HEK293 (cell line): ENCODE data around the gene RALA.

Experiments used
- CTCF ChIA-PET: fragments of 350-600 bp; formaldehyde crosslinking; extraction: SDS; loops from one replicate; lab custom pipeline; 2021; ENCODE audit warnings: antibody characterized with exemption; lab: Yijun Ruan, JAX
- POLR2A ChIA-PET: fragments of 300-600 bp; formaldehyde crosslinking; extraction: SDS; loops from one replicate; lab custom pipeline; 2020; ENCODE audit warnings: antibody characterized with exemption, inconsistent platforms; lab: Yijun Ruan, JAX
- H3K27ac ChIP-seq: fragments of 200-500 bp; sonication (Bioruptor generic); 2 replicates; pipeline ENCODE4 v1.5.1; 2014; ENCODE audit warnings: low read depth, low read length, control low read depth, inconsistent platforms; ENCODE audit errors: extremely low read depth
- H3K36me3 ChIP-seq, 2 experiments: fragments of 200-500 bp in 1 of 2; sonication (Bioruptor generic) in 1 of 2; 1 replicate in 1 of 2; 2 replicates in 1 of 2; pipeline ENCODE4 v1.5.1; 2014 to 2017; ENCODE audit warnings: inconsistent platforms in 2 of 2, low read length in 2 of 2; ENCODE audit not compliant: control insufficient read depth in 2 of 2, insufficient read depth in 1 of 2
- H3K4me1 ChIP-seq: fragments of 200-500 bp; sonication (Bioruptor generic); 2 replicates; pipeline ENCODE4 v1.5.1; 2014; ENCODE audit warnings: mild to moderate bottlenecking, low read length, inconsistent platforms; ENCODE audit not compliant: control insufficient read depth, insufficient read depth
- H3K4me3 ChIP-seq: 2 replicates; pipeline ENCODE4 v1.5.1; 2011; ENCODE audit warnings: low read depth, mild to moderate bottlenecking, control low read depth, low read length, moderate library complexity
- H3K9me3 ChIP-seq: fragments of 200-500 bp; sonication (Bioruptor generic); 2 replicates; pipeline ENCODE4 v1.5.1; 2014; ENCODE audit warnings: low read depth, low read length, inconsistent platforms; ENCODE audit not compliant: control insufficient read depth, insufficient read depth
- BCL11A ChIP-seq: fragments of 450-650 bp; formaldehyde crosslinking; IDR thresholded peaks from 2 replicates; pipeline ENCODE4 v1.5.1; 2016; ENCODE audit warnings: low read depth, missing biosample characterization, missing genetic modification characterization
- HOXD13 ChIP-seq: sonication (generic); formaldehyde crosslinking; IDR thresholded peaks from 2 replicates; pipeline ENCODE4 v1.8.0; 2022; ENCODE audit warnings: missing genetic modification reagents, borderline replicate concordance
- KLF8 ChIP-seq: fragments of 450-650 bp; formaldehyde crosslinking; IDR thresholded peaks from 2 replicates; pipeline ENCODE4 v1.5.1; 2016; ENCODE audit warnings: missing biosample characterization, missing genetic modification characterization
- MZF1 ChIP-seq: fragments of 450-650 bp; formaldehyde crosslinking; IDR thresholded peaks from 2 replicates; pipeline ENCODE4 v1.5.1; 2017; ENCODE audit warnings: missing biosample characterization, missing genetic modification characterization, borderline replicate concordance
- OVOL3 ChIP-seq: fragments of 450-650 bp; formaldehyde crosslinking; IDR thresholded peaks from 2 replicates; pipeline ENCODE4 v1.5.1; 2016; ENCODE audit warnings: missing biosample characterization, missing genetic modification characterization
- PRDM1 ChIP-seq: fragments of 450-650 bp; formaldehyde crosslinking; IDR thresholded peaks from 2 replicates; pipeline ENCODE4; 2016; ENCODE audit warnings: missing biosample characterization, missing genetic modification characterization
- SP2 ChIP-seq: fragments of 450-650 bp; formaldehyde crosslinking; IDR thresholded peaks from 2 replicates; pipeline ENCODE4 v1.5.1; 2016; ENCODE audit warnings: missing biosample characterization, missing genetic modification characterization
- ZNF132 ChIP-seq: fragments of 450-650 bp; formaldehyde crosslinking; IDR thresholded peaks from 2 replicates; pipeline ENCODE4 v1.5.1; 2017; ENCODE audit warnings: missing biosample characterization, missing genetic modification characterization, borderline replicate concordance
- ZNF133 ChIP-seq: fragments of 450-650 bp; formaldehyde crosslinking; IDR thresholded peaks from 2 replicates; pipeline ENCODE4 v1.5.1; 2016; ENCODE audit warnings: missing biosample characterization, missing genetic modification characterization
- ZNF214 ChIP-seq: fragments of 450-650 bp; formaldehyde crosslinking; IDR thresholded peaks from 2 replicates; pipeline ENCODE4 v1.5.1; 2017; ENCODE audit warnings: missing biosample characterization, mild to moderate bottlenecking, missing genetic modification characterization, borderline replicate concordance
- ZNF311 ChIP-seq: fragments of 450-650 bp; formaldehyde crosslinking; IDR thresholded peaks from 2 replicates; pipeline ENCODE4 v1.5.1; 2017; ENCODE audit warnings: missing biosample characterization, missing genetic modification characterization, borderline replicate concordance
- ZNF404 ChIP-seq: fragments of 450-650 bp; formaldehyde crosslinking; IDR thresholded peaks from 2 replicates; pipeline ENCODE4 v1.5.1; 2017; ENCODE audit warnings: missing biosample characterization, missing genetic modification characterization
- ZNF501 ChIP-seq: fragments of 450-650 bp; formaldehyde crosslinking; IDR thresholded peaks from 2 replicates; pipeline ENCODE4 v1.5.1; 2016; ENCODE audit warnings: missing biosample characterization, missing genetic modification characterization
- ZNF514 ChIP-seq: fragments of 450-650 bp; formaldehyde crosslinking; IDR thresholded peaks from 2 replicates; pipeline ENCODE4 v1.5.1; 2016; ENCODE audit warnings: missing biosample characterization, missing genetic modification characterization
- ZNF571 ChIP-seq: fragments of 450-650 bp; formaldehyde crosslinking; IDR thresholded peaks from 2 replicates; pipeline ENCODE4 v1.5.0; 2017; ENCODE audit warnings: missing biosample characterization, missing genetic modification characterization
- ZNF600 ChIP-seq: fragments of 450-650 bp; formaldehyde crosslinking; IDR thresholded peaks from 2 replicates; pipeline ENCODE4 v1.5.1; 2016; ENCODE audit warnings: missing biosample characterization, missing genetic modification characterization
- ZNF610 ChIP-seq: fragments of 450-650 bp; formaldehyde crosslinking; IDR thresholded peaks from 2 replicates; pipeline ENCODE4 v1.5.1; 2016; ENCODE audit warnings: missing biosample characterization, missing genetic modification characterization, borderline replicate concordance
- ZNF624 ChIP-seq: fragments of 450-650 bp; formaldehyde crosslinking; IDR thresholded peaks from 2 replicates; pipeline ENCODE4 v1.5.1; 2017; ENCODE audit warnings: missing biosample characterization, missing genetic modification characterization
- ZNF701 ChIP-seq: fragments of 450-650 bp; formaldehyde crosslinking; IDR thresholded peaks from 2 replicates; pipeline ENCODE4 v1.5.1; 2016; ENCODE audit warnings: missing biosample characterization, missing genetic modification characterization
- ZSCAN16 ChIP-seq: fragments of 450-650 bp; formaldehyde crosslinking; IDR thresholded peaks from 2 replicates; pipeline ENCODE4 v1.5.1; 2016; ENCODE audit warnings: missing biosample characterization, missing genetic modification characterization
- ZSCAN23 ChIP-seq: fragments of 450-650 bp; formaldehyde crosslinking; IDR thresholded peaks from 2 replicates; pipeline ENCODE4 v1.5.1; 2016; ENCODE audit warnings: missing biosample characterization, missing genetic modification characterization
- TF ChIP-seq, protein P1 (sequence below): fragments of 450-650 bp; formaldehyde crosslinking; IDR thresholded peaks from 2 replicates; pipeline ENCODE4 v1.5.1; 2016; ENCODE audit warnings: missing biosample characterization, missing genetic modification characterization, borderline replicate concordance
- TF ChIP-seq, protein P2 (sequence below): IDR thresholded peaks from 2 replicates; pipeline ENCODE4 v1.6.1; 2011; ENCODE audit warnings: mild to moderate bottlenecking, low read depth, low read length, borderline replicate concordance
- TF ChIP-seq, protein P3 (sequence below): fragments of 450-650 bp; formaldehyde crosslinking; IDR thresholded peaks from 2 replicates; pipeline ENCODE4; 2016; ENCODE audit warnings: missing biosample characterization, missing genetic modification characterization

The RALA gene

GRCh38 chr7:39594988-39595620 is 28.3 kb upstream of the RALA start (continued):
- TF ChIP-seq, protein P1, sequence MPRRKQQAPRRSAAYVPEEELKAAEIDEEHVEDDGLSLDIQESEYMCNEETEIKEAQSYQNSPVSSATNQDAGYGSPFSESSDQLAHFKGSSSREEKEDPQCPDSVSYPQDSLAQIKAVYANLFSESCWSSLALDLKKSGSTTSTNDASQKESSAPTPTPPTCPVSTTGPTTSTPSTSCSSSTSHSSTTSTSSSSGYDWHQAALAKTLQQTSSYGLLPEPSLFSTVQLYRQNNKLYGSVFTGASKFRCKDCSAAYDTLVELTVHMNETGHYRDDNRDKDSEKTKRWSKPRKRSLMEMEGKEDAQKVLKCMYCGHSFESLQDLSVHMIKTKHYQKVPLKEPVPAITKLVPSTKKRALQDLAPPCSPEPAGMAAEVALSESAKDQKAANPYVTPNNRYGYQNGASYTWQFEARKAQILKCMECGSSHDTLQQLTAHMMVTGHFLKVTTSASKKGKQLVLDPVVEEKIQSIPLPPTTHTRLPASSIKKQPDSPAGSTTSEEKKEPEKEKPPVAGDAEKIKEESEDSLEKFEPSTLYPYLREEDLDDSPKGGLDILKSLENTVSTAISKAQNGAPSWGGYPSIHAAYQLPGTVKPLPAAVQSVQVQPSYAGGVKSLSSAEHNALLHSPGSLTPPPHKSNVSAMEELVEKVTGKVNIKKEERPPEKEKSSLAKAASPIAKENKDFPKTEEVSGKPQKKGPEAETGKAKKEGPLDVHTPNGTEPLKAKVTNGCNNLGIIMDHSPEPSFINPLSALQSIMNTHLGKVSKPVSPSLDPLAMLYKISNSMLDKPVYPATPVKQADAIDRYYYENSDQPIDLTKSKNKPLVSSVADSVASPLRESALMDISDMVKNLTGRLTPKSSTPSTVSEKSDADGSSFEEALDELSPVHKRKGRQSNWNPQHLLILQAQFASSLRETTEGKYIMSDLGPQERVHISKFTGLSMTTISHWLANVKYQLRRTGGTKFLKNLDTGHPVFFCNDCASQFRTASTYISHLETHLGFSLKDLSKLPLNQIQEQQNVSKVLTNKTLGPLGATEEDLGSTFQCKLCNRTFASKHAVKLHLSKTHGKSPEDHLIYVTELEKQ (tag by site-specific recombination) = no peak
- TF ChIP-seq ZNF311 (tag by site-specific recombination) = no peak
- no peak for TF ChIP-seq OVOL3 (tag by site-specific recombination)

GRCh38 chr7:39602351-39602750 is 21.0 kb upstream of the RALA start:
- Histone ChIP-seq H3K4me3 (no peak overlapping the region), H3K36me3 (no peaks in the 10 kb centered on the region), H3K4me1 (no peaks in the 10 kb centered on the region), H3K27ac (no peak overlapping the region), H3K9me3 (no peaks in the 10 kb centered on the region)
- TF ChIP-seq OVOL3 (tag by site-specific recombination) (no peak), ZNF571 (tag by site-specific recombination) (no peak), ZNF501 (no peak), ZNF133 (tag by site-specific recombination) (no peak)
- TF ChIP-seq, protein P2, sequence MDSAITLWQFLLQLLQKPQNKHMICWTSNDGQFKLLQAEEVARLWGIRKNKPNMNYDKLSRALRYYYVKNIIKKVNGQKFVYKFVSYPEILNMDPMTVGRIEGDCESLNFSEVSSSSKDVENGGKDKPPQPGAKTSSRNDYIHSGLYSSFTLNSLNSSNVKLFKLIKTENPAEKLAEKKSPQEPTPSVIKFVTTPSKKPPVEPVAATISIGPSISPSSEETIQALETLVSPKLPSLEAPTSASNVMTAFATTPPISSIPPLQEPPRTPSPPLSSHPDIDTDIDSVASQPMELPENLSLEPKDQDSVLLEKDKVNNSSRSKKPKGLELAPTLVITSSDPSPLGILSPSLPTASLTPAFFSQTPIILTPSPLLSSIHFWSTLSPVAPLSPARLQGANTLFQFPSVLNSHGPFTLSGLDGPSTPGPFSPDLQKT = no peak
- TF ChIP-seq, protein P1 (tag by site-specific recombination) = no peak
- CTCF ChIA-PET = no interaction called here
- POLR2A ChIA-PET = no interaction called here

DNA sequence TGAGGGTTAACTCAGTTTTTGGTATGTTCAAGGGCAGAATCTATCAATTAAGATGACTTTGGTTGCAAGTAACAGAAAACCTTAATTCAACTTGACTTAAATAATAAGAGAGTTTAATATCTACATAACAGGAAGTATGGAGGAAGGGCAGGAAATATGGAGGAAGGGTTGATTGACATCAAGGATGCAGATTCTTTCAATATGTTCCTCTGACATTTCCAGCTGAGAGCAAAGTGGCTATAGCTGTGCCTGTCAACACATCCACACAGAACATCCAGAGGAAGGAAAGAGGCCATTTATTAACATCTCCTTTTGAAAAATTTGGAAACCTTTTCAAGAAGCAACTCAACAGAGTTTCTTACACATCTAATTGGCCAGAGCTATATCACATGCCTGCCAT is 19.4 kb upstream of the RALA start:
- TF ChIP-seq, protein P3, sequence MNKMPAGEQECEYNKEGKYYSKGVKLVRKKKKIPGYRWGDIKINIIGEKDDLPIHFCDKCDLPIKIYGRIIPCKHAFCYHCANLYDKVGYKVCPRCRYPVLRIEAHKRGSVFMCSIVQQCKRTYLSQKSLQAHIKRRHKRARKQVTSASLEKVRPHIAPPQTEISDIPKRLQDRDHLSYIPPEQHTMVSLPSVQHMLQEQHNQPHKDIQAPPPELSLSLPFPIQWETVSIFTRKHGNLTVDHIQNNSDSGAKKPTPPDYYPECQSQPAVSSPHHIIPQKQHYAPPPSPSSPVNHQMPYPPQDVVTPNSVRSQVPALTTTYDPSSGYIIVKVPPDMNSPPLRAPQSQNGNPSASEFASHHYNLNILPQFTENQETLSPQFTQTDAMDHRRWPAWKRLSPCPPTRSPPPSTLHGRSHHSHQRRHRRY (tag by site-specific recombination) = no peak
- TF ChIP-seq ZNF600 (tag by site-specific recombination) (no peak), ZSCAN16 (tag by site-specific recombination) (no peak), ZNF501 (no peak), HOXD13 (no peak), KLF8 (no peak), ZNF610 (no peak), ZNF701 (no peak), PRDM1 (tag by site-specific recombination) (no peak), ZNF624 (no peak), ZSCAN23 (tag by site-specific recombination) (no peak), BCL11A (tag by site-specific recombination) (no peak), ZNF514 (tag by site-specific recombination) (no peak), ZNF132 (tag by site-specific recombination) (no peak), MZF1 (no peak), ZNF214 (tag by site-specific recombination) (no peak), ZNF404 (tag by site-specific recombination) (no peak), SP2 (no peak)
- Histone ChIP-seq H3K4me1 (no peaks in the 10 kb centered on the region), H3K4me3 (no peak overlapping the region), H3K36me3 (no peaks in the 10 kb centered on the region), H3K9me3 (no peaks in the 10 kb centered on the region), H3K27ac (no peak overlapping the region)
- ChIA-PET CTCF (no interaction called here), POLR2A (no interaction called here)
